HTERT RPE-1 (cell line): Measurements from ENCODE around the gene PSPC1.

Experiments
- in situ Hi-C: fragments of 300-500 bp; cut with MboI; formaldehyde crosslinking; loops from 4 replicates; pipeline ENCODE4 v1.14.3; 2020; ENCODE audit warnings: low sequenced_read_pairs

PSPC1 gene

DNA sequence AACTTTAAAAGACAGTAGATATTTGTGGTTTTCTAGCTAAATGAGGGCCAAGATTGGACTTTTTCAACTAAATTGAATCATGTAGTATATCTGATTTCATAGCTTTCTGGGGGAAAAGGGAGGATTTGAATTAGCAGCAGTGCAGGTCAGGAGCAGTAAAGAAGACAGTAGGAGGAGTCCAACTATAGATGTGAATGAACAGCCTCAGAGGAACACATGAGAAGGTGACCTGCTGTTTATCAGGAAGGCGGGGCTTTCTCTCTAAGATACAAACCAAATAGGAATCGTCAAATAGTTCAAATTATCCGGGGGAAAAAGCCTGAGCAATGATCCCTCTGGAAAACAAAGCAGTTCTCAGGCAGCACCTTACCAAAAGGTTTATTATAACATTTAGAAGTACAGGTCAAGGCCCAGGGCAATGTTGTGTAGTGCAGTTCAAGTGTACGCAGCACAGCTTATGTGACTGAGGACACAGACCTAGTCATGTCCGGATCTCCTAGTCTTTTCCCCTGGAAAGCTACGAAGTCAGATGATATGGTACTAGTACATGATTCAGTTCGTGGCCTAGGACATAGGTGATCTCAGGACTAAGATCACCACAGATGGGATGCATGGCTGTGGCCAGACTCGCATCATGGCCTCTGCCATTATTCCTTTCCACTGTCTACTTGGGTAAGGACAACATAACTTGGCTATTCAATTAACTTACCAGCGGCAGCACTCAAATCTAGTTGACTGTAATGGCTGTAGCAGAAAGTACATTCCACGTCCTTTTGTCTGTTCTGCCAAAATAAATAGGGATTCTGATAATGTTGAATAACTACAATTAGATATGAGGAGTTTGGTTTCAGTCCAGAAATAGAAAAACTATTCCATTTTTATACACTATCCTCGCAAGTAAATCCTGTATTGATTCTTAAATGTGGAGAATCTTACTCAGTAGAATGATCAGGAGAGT, 109.0 kb downstream of the PSPC1 start:
- in situ Hi-C loops: no loop called here

DNA sequence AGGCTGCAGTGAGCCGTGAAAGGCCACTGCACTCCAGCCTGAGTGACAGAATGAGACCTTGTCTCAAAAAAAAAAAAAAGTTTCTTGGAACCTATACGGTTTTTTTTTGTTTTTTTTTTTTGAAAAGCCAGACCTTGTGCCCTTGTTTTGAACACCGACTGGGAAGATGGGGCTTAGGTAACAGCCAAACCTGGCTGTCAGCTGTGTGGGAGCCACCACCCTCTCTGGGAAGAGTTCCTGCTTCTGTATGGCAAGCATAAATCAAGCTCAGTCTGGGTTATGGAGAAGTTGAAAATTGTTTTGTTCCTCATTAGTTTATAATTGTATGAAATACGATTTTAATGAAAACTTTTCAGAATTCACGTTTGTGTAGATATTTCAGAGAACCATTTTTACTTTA, 109.8 kb downstream of the PSPC1 start:
- in situ Hi-C loops: no loop called here

DNA sequence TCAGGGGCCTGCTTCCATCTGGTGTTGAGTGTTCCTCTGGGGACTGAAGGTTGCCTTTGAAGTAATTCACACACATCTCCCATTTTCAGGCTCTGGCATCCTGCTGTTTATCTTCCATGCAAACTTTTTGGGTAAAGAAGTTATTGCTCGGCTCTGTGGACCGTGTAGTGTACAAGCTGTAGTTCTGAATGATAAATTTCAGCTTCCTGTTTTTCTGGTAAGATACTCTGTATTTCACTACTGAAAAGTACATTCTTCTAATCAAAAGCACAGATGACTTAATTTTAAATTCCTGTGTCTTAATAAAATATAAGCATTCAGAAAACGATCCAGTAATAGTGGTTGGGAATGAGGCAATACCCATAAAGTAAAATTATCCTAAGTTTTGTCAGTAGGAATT, 112.6 kb downstream of the PSPC1 start:
- in situ Hi-C loops: no loop called here

DNA sequence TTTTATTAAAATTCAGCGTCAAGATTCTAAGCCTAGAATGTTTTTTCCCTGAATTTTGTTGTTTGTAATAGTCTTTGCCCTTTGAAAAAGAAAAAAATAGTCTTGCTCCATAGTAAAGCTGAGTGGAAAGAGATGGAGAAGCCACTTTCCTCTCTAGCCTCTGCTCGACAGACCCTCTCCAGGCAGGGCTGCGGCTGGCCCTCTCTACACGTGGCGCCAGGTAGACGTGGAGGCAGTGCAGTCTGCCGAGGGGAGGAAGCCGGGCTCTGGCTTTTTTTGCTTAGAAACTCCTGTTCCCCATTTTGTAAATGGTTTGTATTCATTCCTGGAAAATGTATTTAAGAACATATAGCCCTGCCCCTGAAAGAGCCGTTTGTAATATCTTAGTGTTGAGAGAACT, 114.0 kb downstream of the PSPC1 start:
- in situ Hi-C loops: no loop called here

DNA sequence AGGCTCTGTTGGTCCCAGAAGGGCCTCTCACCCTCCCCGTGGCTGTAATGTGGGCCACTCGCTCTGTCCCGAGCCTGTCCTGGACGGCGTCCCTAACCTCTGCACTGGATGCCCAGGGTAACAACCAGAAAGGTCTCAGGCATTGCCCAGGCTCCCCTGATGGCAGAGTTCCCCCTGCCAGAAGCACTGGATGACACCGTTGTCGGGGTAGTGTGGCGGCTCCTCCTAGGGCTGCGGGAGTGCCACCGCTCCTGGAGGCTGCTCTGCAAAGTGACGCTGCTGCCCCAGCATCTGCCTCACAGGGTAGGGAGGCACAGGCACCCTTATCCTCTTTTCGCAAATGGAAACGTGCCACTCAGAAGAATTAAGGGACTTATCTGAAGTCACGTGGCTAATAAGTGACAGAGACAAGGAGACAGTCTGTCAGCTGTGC, 117.3 kb downstream of the PSPC1 start:
- in situ Hi-C loops: no loop called here

DNA sequence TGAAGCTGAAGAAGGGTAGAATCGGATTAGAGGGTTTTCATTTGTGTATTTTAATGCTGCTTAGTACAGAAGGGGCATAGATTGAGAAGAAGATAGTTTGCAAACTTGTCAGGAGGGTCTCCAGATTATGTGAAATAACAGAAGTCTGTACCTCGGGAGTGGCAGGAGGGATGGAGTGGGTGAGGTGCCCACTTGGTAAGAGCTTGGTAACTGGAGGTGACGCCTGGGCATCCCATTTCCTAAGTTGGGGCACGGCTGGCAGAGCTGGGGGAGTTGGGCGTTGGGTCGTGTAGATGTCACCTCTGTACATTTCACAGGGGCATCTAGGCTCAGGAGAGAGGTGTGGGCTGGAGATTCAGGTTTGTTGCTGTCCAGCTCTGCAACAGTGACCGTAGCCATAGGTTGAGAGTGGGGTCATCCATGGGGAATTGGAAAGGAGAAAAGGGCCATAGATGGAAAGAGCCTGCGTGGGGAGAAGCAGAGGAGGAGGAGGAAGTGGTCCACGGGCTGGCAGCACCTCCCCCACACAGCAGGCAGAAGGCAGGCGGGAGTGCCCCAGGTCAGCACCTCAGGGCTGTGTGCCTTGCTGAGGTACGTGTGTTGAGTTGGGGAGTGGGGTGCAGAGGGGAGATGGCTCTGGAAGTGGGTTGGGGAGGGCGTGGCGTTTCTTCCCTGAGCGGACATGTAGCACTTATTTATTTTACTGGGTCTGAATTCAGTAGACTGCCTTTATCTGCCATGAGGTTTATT, 118.1 kb downstream of the PSPC1 start:
- in situ Hi-C loops: no loop called here

DNA sequence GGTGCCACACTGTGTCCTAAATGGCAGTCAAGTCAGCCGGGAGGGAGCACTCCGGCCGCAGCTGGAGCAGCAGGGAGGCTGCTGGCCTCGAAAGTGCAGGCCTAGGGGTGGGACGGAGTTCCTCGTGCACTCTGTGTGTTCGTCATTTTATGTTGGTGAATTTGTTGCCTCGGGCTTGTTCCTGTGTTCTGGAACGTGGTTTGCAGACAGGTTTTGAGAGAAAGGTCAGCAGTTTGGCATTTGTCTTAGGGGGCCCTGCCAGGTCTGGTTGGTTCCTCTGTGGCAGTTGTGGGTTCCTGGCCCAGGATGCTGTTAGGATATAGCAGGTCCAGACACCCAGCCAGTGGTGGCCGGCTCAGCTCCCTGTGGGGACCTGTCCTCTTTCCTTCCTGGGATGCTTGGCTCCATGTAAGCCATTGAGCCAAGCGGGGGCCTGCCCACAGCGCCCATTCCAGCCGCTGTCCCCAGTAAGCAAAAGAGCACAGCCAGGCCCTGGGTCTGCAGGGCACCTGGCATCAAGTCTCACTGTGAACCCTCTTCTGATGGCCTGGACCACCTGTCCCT, 119.2 kb downstream of the PSPC1 start:
- in situ Hi-C loops: no loop called here

DNA sequence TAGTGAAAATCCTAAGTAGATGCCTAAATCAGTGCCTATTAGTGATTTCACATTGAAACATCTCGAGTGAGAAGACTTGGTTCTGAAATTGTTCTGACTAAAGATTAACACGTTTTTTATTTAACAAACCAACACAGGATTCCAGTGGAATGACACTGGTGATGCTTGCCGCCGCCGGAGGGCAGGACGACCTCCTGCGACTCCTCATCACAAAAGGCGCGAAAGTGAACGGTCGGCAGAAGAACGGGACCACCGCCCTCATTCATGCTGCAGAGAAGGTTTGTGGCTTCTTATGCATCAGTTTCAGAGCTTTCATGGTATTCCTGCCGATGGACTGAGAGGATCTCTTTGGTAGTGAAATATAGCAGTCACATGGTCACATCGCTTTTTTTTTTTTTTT, 121.2 kb downstream of the PSPC1 start:
- in situ Hi-C loops: no loop called here

DNA sequence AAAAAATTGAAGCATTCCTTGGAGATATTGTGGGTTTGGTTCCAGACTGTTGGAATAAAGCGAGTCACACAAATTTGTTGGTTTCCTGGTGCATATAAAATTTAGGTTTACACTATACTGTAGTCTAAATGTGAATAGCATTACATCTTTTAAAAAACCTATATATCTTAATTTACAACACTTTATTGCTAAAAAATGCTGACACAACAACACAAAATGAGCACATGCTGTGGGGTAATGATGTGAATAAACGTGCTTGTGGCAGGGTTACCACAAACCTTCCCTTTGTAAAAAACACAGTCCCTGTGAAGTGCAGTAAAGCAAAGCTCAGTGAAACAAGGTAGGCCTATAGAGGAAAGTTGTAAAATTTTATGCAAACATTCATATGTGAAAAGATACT, 121.6 kb downstream of the PSPC1 start:
- in situ Hi-C loops: no loop called here

DNA sequence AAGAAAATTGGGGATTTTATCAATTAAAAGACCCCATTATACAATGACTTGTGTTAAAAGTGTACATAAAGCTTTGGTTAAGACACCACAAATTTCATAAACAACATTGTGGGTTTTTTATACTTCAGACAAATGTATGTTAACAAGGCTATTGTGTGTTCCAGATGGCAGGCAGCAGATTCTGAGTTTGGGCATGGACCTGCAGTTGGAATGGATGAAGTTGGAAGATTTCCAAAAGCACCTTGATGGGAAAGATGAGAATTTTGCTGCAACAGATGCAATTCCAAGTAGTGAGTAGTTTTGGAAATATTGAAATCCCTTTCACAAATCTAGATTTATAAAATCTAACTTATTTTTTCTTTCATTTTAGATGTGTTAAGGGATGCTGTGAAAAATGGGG, 123.9 kb downstream of the PSPC1 start:
- in situ Hi-C loops: no loop called here

DNA sequence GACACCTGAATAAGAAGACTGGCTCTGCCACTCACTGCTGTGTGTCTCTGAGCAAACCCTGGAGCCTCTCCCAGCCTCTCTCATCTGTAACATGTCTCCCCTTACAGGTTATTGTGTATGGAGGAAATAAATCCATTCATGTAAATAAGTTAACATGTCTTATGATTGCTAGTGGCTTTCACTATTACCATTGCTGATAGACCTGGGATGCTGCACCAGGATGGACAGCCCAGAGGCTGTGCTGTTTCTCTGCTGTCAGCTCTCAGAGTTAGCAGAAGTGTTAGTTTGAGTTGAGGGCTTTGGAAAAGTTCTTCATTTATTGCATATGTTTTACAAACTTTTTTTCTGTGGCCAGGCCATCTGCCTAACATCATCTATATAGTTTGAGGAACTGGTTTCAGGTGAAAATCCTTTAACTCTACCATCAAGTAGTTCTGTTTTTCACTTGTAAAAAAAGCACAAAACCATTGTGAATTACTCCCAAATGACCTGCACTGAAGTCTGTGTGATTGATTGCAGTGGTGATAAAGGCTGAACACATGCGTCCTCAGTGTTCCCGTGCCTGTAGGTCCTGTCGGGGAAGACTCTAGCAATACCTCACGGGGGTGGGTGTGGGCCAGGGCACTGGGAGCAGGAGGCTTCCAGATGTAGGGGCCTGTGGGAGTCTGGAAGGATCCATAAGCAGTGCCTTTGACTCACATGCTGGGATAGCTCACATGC, 124.7 kb downstream of the PSPC1 start:
- in situ Hi-C loops: no loop called here
